Measurements from ENCODE around the gene SYT2.

DNA sequence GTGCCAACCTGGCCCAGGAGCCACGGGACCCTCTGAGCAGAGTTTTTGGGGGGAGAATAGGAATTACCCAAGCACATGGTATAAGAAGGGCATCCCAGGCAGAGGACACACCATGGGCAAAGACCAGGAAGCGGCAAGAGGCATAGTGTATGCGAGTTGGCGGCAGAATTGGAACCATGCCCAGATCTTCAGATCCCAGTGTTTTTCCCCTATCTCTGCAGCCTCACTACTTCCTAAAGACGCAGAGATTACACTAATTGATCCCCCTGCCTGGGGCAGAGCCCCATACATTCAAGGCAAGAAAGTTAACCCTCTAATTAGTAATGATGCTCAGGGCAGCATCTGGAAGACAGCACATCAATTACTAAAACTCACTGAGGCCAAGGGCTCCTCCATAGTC, 48.2 kb downstream of the SYT2 start:
- no peak for TF ChIP-seq POLR2A (IDR thresholded peaks at IDR 0.05; ENCODE audit: low read length)
- TF ChIP-seq GATA1 (IDR thresholded peaks at IDR 0.05; ENCODE audit: low read depth, low read length): no peak

All from erythroblast (primary cell).